Cardiac muscle cell (in vitro differentiated cells and primary cell): ENCODE data around the gene HOXA5. TPM values are rescaled to one million over a fixed set of nuclear protein-coding genes. Genes with fewer than 3 reads are reported as not detected.

Experiments used
- DNase-seq, 2 donors: peaks; one replicate each; pipeline versions ENCODE4 v3.0.0 to v3.0.0-alpha.2; 2010 to 2017; ENCODE audit warnings: low read depth in 1 of 2, low spot score in 1 of 2
- H3K27ac ChIP-seq: fragments of 200-600 bp; sonication (generic); 2 replicates; pipeline ENCODE4 v1.5.1; 2016
- H3K27me3 ChIP-seq: fragments of 200-600 bp; sonication (generic); 2 replicates; pipeline ENCODE4 v1.6.0; 2016; ENCODE audit warnings: control low read depth
- H3K36me3 ChIP-seq: fragments of 200-600 bp; sonication (generic); 2 replicates; pipeline ENCODE4 v1.5.1; 2016; ENCODE audit warnings: control low read depth
- H3K4me1 ChIP-seq: fragments of 200-600 bp; sonication (generic); 2 replicates; pipeline ENCODE4 v1.8.1; 2017; ENCODE audit warnings: low read depth, mild to moderate bottlenecking, mixed run types
- H3K4me3 ChIP-seq: fragments of 200-600 bp; sonication (generic); 2 replicates; pipeline ENCODE4 v1.5.1; 2016; ENCODE audit warnings: mild to moderate bottlenecking
- H3K9me3 ChIP-seq: fragments of 200-600 bp; sonication (generic); 2 replicates; pipeline ENCODE4 v1.5.1; 2017; ENCODE audit warnings: low read depth, mild to moderate bottlenecking, control low read depth
- polyA plus RNA-seq: library from polyadenylated mRNA; unstranded; fragments of >200 nt; fragmentation: Nextera tagmentation; extraction: Ambion mirVana; gene quantifications from 2 replicates; pipeline ENCODE4 v1.2.1, GENCODE V29; 2016
- total RNA-seq: library from RNA; depleted of rRNA; stranded (reverse); fragments of >200 nt; gene quantifications from 2 replicates; pipeline ENCODE4 v1.2.3, GENCODE V29; 2016
- TF ChIP-seq, protein P1 (sequence below): IDR thresholded peaks from 2 replicates; pipeline ENCODE4 v1.5.1; 2012; ENCODE audit warnings: low read depth, mild to moderate bottlenecking, low read length

HOXA5 gene
- total and polyA plus RNA-seq, 2 experiments from 2014 or later, result not detected

DNA sequence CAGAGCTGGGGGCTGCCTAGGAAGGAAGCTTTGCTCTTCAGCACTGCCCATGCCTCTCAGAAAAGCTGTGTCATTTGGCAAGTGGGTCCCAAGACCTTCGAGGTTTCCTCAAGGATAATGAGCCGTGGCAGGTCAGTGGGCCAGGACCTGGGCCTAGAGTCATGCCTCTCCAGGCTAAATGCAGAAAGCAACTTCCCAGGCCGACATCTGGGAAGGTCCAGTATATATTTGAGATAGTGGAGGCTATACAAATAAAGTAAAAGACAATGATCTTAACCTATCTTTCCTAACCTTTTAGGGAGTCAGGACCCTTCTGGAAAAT lies 33.0 kb upstream of the HOXA5 start:
- no peak for DNase-seq
- H3K27me3 ChIP-seq, result peaks cover 100% of the 10 kb centered on the region

DNA sequence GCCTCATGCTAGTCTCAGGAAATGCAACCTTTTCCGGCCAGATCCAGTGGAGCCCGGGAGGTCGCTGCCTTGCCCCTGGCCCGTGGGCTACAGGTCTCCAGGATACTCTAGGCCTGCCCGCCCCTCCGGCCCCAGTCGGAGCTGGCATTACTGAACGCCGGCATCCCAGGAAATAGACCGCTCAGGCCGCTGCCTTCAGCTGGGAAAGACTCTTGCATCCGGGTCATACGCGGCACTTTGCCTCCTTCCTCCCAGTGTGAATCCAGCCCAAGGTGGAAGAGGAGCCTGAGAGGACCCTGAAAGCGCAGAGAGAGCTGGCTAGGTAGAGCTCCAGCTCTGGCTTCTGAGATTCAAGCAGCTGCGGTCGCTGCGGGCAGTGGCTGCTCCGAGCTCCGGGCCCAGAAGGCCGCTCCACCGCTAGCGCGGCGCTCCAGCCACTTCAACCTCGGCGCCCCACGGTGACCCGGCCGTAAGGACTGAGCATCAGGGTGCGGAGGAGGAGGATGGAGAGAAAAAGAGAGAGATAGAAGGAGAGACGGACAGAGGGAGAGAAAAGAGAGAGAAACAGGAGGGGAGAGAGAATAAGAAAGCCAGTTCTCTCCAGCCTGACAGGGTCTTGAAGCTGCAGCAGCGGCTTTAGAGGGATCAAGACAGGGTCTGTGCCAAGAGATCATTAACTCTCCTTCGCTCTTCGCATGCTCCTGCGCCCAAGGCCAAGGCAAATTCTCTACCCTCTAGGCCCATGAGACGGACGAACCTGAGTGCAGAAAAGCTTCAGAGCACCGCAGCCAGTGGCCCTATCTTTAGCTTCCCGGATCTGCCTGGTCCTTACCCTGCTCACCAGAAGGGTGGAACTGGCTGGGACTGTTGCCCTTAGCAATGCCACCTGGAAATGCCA lies 32.4 kb upstream of the HOXA5 start:
- Histone ChIP-seq H3K27ac (no peak overlapping the region), H3K9me3 (no peaks in the 10 kb centered on the region), H3K4me3 (no peak overlapping the region), H3K36me3 (no peaks in the 10 kb centered on the region), H3K4me1 (no peaks in the 10 kb centered on the region), H3K27me3 (peaks cover 100% of the 10 kb centered on the region)
- DNase-seq, result no peak
- TF ChIP-seq, protein P1, sequence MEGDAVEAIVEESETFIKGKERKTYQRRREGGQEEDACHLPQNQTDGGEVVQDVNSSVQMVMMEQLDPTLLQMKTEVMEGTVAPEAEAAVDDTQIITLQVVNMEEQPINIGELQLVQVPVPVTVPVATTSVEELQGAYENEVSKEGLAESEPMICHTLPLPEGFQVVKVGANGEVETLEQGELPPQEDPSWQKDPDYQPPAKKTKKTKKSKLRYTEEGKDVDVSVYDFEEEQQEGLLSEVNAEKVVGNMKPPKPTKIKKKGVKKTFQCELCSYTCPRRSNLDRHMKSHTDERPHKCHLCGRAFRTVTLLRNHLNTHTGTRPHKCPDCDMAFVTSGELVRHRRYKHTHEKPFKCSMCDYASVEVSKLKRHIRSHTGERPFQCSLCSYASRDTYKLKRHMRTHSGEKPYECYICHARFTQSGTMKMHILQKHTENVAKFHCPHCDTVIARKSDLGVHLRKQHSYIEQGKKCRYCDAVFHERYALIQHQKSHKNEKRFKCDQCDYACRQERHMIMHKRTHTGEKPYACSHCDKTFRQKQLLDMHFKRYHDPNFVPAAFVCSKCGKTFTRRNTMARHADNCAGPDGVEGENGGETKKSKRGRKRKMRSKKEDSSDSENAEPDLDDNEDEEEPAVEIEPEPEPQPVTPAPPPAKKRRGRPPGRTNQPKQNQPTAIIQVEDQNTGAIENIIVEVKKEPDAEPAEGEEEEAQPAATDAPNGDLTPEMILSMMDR, result no peak

More for the DNA sequence above, 33.0 kb upstream of the HOXA5 start:
- no peaks in the 10 kb centered on the region for H3K36me3 ChIP-seq
- H3K27ac ChIP-seq, result no peak overlapping the region
- no peaks in the 10 kb centered on the region for H3K9me3 ChIP-seq
- H3K4me3 ChIP-seq, result no peak overlapping the region
- TF ChIP-seq, protein P1, result no peak
- H3K4me1 ChIP-seq, result no peaks in the 10 kb centered on the region

DNA sequence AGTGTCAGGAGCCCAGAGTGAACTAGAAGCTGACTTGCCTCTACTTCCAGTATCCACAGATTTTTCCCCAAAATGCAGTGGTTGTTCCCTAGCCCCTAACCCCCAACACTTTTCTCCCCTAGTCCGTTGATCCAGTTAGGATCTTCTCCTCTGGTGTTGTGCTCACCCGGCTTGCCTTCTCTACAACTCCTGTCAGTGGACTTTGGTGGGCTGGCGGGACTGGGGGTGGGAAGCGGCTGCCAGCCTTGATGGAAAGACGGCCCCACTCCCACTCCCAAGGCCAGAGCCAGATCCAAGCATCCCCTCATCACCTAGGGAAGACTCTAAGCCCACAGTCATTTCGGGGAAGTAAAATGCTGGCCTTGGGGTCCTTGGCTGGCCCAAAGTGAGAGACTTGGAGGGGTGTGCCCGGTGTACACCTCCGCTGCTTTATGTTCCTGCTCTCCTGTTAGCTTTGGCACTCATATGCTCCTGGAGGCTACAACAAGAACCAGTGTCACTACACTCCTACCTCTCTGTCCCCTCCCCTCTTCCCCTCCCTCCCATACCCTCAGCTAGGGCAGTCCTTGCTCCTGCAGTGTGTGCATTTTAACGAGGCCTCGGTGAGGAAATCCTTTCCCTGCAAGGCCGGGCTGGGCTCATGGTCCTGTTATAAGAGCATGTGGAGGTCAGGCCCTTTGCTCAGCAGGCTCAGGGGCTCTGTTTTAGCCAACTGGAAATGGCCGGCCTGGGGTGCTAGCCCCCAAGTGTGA lies 31.6 kb upstream of the HOXA5 start:
- DNase-seq, result no peak
- H3K4me1 ChIP-seq, result no peaks in the 10 kb centered on the region
- H3K4me3 ChIP-seq, result no peak overlapping the region
- H3K27me3 ChIP-seq, result peaks cover 100% of the 10 kb centered on the region
- no peaks in the 10 kb centered on the region for H3K9me3 ChIP-seq
- no peaks in the 10 kb centered on the region for H3K36me3 ChIP-seq
- TF ChIP-seq, protein P1, result no peak
- H3K27ac ChIP-seq, result no peak overlapping the region

DNA sequence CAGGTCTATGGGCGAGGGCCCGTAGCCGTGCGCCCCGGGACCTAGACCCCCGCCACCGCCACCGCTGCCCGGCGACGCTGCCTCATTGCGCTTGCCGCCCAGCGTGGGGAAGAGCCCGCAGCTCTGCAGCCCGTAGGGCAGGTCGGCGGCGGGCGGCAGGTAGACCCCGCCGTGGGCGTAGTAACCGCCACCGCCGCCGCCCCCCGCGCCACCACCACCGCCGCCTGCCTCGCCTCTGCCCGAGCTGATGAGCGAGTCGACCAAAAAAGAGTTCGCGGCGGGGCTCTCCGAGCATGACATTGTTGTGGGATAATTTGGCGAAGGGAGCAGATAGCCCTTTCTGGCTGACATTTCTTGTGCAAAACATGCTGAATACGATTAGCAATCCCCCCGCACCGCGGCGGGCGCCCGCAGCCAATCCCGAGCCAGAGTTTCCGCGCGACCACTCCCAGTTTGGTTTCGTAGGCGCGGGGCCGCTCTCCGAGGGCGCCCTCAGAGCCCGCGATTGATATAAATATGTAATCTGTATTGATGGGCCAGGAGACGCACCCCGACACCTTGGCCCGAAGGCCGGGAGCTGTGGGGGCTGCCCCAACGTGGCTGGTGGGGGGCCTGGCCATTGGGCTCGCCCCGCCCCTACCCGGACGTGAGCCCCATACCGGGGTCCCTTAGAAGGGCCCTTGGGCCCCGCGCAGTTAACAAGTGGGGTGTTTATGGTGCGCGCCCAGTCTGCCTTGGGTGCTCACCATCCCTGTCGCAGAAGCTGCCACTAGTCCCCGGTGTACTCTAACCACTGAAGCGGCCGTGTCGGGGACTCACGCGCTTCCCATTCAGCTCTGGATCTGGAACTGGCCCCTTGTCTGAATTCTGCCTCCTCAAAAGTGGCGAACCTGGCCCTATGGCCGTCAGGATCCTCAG lies 30.7 kb upstream of the HOXA5 start, which contains the start of gene HOXA10:
TSS of gene HOXA10 (minus strand) at position 365 of the 918 bp plus-strand sequence. CDS start at position 351, 14 bp downstream.
- peaks cover 3% of the 10 kb centered on the region for H3K4me1 ChIP-seq
- H3K9me3 ChIP-seq, result no peaks in the 10 kb centered on the region
- H3K27ac ChIP-seq, result no peak within 1 kb of the TSS
- DNase-seq, result no peak
- H3K36me3 ChIP-seq, result no peaks in the 10 kb centered on the region
- peaks cover 100% of the 10 kb centered on the region for H3K27me3 ChIP-seq
- TF ChIP-seq, protein P1, result no peak
- peak within 1 kb of the TSS; percentile 19 for H3K4me3 ChIP-seq

DNA sequence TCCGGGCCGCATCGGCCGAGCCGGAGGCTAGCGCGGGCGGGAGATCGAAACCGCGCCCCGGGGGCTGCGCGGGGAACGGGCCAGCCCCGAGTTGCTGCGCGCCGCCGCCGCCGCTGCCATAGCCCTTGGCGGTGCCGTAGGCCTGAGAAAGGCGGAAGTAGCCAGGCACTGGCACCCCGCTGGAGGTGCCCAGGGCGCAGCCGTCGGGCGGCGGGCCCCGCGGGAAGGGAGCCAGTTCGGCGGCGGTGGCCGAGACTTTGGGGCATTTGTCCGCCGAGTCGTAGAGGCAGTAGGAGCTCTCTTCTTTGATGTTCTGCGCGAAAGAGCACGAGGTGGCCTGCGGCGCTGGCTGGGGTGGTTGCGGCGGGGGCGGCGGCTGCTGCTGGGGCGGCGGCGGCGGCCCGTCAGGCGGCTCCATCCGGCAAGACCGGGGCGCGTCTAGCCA lies 30.1 kb upstream of the HOXA5 start:
- H3K9me3 ChIP-seq, result no peaks in the 10 kb centered on the region
- no peaks in the 10 kb centered on the region for H3K36me3 ChIP-seq
- DNase-seq, result no peak
- TF ChIP-seq, protein P1, result no peak
- peak overlapping the region; percentile 19 for H3K4me3 ChIP-seq
- H3K27ac ChIP-seq, result no peak overlapping the region
- H3K4me1 ChIP-seq, result peaks cover 3% of the 10 kb centered on the region
- peaks cover 100% of the 10 kb centered on the region for H3K27me3 ChIP-seq
